ENCODE results near the gene L3MBTL4. TPM values are rescaled to one million over a fixed set of nuclear protein-coding genes. Genes with fewer than 3 reads are reported as not detected.

Gene L3MBTL4
- total RNA-seq, 2 donors from 2014 or later, result 4.6 to 7.2 TPM

GRCh38 chr18:6331872-6332271, 82.8 kb downstream of the L3MBTL4 start:
- no peaks in the 10 kb centered on the region for H3K4me1 Mint-ChIP-seq
- H3K4me3 Mint-ChIP-seq, result no peak overlapping the region
- peaks cover 5% of the 10 kb centered on the region for H3K9me3 Mint-ChIP-seq
- TF ChIP-seq, protein P1, sequence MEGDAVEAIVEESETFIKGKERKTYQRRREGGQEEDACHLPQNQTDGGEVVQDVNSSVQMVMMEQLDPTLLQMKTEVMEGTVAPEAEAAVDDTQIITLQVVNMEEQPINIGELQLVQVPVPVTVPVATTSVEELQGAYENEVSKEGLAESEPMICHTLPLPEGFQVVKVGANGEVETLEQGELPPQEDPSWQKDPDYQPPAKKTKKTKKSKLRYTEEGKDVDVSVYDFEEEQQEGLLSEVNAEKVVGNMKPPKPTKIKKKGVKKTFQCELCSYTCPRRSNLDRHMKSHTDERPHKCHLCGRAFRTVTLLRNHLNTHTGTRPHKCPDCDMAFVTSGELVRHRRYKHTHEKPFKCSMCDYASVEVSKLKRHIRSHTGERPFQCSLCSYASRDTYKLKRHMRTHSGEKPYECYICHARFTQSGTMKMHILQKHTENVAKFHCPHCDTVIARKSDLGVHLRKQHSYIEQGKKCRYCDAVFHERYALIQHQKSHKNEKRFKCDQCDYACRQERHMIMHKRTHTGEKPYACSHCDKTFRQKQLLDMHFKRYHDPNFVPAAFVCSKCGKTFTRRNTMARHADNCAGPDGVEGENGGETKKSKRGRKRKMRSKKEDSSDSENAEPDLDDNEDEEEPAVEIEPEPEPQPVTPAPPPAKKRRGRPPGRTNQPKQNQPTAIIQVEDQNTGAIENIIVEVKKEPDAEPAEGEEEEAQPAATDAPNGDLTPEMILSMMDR (conservative IDR thresholded peaks at IDR 0.05), result no peak
- no peak overlapping the region for H3K4me3 ChIP-seq (ENCODE audit: low read length)
- H3K27me3 ChIP-seq (ENCODE audit: control insufficient read depth, insufficient read depth, low read length, poor library complexity, severe bottlenecking), result peaks cover 48% of the 10 kb centered on the region
- no peak overlapping the region for H3K27ac Mint-ChIP-seq
- no peak overlapping the region for H3K9ac ChIP-seq (ENCODE audit: extremely low read depth, low read length, poor library complexity, severe bottlenecking)
- peaks cover 1% of the 10 kb centered on the region for H3K9me3 ChIP-seq (ENCODE audit: control insufficient read depth, low read length)
- H3K27me3 Mint-ChIP-seq (ENCODE audit: insufficient read depth), result no peaks in the 10 kb centered on the region
- WGBS, 2 experiments (ENCODE audit: insufficient coverage in 1 of 2, insufficient read length in 1 of 2), result 93% methylated on average over 2 of the region's 2 CpGs; no CpG with 5 or more reads in 1 of the 2 experiments
- no peaks in the 10 kb centered on the region for H3K36me3 ChIP-seq (ENCODE audit: control insufficient read depth, insufficient read depth, low read length)
- H3K4me1 ChIP-seq (ENCODE audit: control insufficient read depth, insufficient read depth, low read length), result no peaks in the 10 kb centered on the region
- H3K27ac ChIP-seq (ENCODE audit: low read depth, low read length), result no peak overlapping the region
- no peak for DNase-seq
- H3K36me3 Mint-ChIP-seq (ENCODE audit: low read depth), result no peaks in the 10 kb centered on the region

GRCh38 chr18:6330786-6331185, 83.9 kb downstream of the L3MBTL4 start:
- no peak for DNase-seq
- Histone ChIP-seq H3K36me3 (ENCODE audit: control insufficient read depth, insufficient read depth, low read length) (no peaks in the 10 kb centered on the region), H3K4me1 (ENCODE audit: control insufficient read depth, insufficient read depth, low read length) (no peaks in the 10 kb centered on the region), H3K9me3 (ENCODE audit: control insufficient read depth, low read length) (no peaks in the 10 kb centered on the region), H3K4me3 (ENCODE audit: low read length) (no peak overlapping the region), H3K9ac (ENCODE audit: extremely low read depth, low read length, poor library complexity, severe bottlenecking) (no peak overlapping the region), H3K27me3 (ENCODE audit: control insufficient read depth, insufficient read depth, low read length, poor library complexity, severe bottlenecking) (peaks cover 37% of the 10 kb centered on the region), H3K27ac (ENCODE audit: low read depth, low read length) (no peak overlapping the region)
- no peak overlapping the region for H3K27ac Mint-ChIP-seq
- H3K9me3 Mint-ChIP-seq, result peaks cover 5% of the 10 kb centered on the region
- TF ChIP-seq, protein P1 (conservative IDR thresholded peaks at IDR 0.05), result no peak
- H3K4me1 Mint-ChIP-seq, result no peaks in the 10 kb centered on the region
- H3K36me3 Mint-ChIP-seq (ENCODE audit: low read depth), result no peaks in the 10 kb centered on the region
- H3K4me3 Mint-ChIP-seq, result no peak overlapping the region
- no peaks in the 10 kb centered on the region for H3K27me3 Mint-ChIP-seq (ENCODE audit: insufficient read depth)

GRCh38 chr18:6328621-6329010, 86.1 kb downstream of the L3MBTL4 start:
- DNase-seq, result no peak
- Histone ChIP-seq H3K27me3 (ENCODE audit: control insufficient read depth, insufficient read depth, low read length, poor library complexity, severe bottlenecking) (peaks cover 24% of the 10 kb centered on the region), H3K9ac (ENCODE audit: extremely low read depth, low read length, poor library complexity, severe bottlenecking) (no peak overlapping the region), H3K27ac (ENCODE audit: low read depth, low read length) (no peak overlapping the region), H3K36me3 (ENCODE audit: control insufficient read depth, insufficient read depth, low read length) (no peaks in the 10 kb centered on the region), H3K4me3 (ENCODE audit: low read length) (no peak overlapping the region), H3K4me1 (ENCODE audit: control insufficient read depth, insufficient read depth, low read length) (no peaks in the 10 kb centered on the region), H3K9me3 (ENCODE audit: control insufficient read depth, low read length) (peaks cover 13% of the 10 kb centered on the region)
- no peaks in the 10 kb centered on the region for H3K4me1 Mint-ChIP-seq
- no peak overlapping the region for H3K4me3 Mint-ChIP-seq
- H3K36me3 Mint-ChIP-seq (ENCODE audit: low read depth), result no peaks in the 10 kb centered on the region
- no peak overlapping the region for H3K27ac Mint-ChIP-seq
- TF ChIP-seq, protein P1 (conservative IDR thresholded peaks at IDR 0.05), result no peak
- peaks cover 20% of the 10 kb centered on the region for H3K9me3 Mint-ChIP-seq
- H3K27me3 Mint-ChIP-seq (ENCODE audit: insufficient read depth), result no peaks in the 10 kb centered on the region
- 90 to 94% methylated on average over 2 of the region's 3 CpGs for WGBS, 2 experiments (ENCODE audit: insufficient coverage in 1 of 2, insufficient read length in 1 of 2)
